IPS-NIHi7 (cell line): Measurements from ENCODE around the gene DGKK.

Source experiments
- DNase-seq: peaks from one replicate; pipeline ENCODE4 v3.0.0; 2012; ENCODE audit warnings: mixed read lengths; ENCODE audit errors: extremely low spot score

DGKK gene, protein sequence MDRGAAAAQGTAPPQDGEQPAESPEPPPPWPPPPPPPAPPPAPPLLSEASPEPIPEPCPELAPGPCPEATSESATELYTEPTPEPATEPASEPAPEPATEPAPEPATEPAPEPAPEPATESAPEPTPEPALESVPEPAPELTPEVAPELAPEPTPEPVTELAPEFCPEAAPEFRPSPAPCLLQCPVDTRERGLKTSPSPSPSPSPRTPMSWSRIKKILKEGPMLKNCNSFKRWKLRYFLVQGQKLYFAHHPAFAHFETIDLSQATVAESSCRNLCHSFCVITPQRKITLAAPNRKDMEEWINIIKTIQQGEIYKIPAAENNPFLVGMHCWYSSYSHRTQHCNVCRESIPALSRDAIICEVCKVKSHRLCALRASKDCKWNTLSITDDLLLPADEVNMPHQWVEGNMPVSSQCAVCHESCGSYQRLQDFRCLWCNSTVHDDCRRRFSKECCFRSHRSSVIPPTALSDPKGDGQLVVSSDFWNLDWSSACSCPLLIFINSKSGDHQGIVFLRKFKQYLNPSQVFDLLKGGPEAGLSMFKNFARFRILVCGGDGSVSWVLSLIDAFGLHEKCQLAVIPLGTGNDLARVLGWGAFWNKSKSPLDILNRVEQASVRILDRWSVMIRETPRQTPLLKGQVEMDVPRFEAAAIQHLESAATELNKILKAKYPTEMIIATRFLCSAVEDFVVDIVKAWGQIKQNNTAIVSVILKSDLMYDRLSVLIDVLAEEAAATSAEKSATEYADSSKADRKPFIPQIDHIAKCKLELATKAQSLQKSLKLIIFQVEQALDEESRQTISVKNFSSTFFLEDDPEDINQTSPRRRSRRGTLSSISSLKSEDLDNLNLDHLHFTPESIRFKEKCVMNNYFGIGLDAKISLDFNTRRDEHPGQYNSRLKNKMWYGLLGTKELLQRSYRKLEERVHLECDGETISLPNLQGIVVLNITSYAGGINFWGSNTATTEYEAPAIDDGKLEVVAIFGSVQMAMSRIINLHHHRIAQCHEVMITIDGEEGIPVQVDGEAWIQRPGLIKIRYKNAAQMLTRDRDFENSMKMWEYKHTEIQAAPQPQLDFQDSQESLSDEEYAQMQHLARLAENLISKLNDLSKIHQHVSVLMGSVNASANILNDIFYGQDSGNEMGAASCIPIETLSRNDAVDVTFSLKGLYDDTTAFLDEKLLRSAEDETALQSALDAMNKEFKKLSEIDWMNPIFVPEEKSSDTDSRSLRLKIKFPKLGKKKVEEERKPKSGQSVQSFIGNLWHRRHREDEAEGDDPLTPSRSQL

DNA sequence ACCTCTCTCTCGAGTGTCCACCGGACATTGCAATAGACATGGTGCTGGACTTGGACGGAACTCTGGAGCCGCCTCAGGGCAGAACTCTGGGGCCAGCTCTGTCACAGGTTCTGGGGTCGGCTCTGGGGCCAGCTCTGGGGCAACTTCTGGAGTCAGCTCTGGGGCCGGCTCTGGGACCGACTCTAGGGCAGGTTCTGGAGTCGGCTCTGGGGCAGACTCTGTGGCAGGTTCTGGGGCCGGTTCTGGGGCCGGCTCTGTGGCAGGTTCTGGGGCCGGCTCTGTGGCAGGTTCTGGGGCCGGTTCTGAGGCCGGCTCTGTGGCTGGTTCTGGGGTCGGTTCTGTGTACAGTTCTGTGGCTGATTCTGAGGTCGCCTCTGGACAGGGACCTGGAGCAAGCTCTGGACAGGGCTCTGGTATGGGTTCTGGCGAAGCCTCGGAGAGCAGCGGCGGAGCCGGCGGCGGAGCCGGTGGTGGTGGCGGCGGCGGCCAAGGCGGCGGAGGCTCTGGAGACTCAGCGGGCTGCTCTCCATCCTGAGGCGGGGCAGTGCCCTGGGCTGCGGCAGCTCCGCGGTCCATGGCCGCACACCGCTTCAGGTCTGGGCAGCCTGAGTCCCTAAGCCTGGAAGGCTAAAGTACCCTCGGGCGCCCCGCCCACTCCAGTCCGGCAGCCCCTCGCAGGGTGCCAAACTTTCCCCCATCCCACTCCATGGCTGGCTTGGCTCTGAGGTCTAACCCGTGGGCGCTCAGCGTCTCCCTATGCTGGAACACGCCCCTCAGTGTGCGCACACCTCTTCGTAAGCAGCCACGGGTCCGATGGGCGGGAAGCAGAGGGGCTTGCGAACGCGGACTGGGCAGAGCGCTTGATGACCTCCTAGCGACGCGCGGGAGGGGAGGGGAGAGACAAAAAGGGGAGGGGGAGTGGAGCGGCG lies at the start of gene DGKK:
Gene DGKK (minus strand): TSS at position 723 of the 929 bp plus-strand sequence. CDS start 147 bp downstream, at position 576.
- peak; percentile 73 for DNase-seq

DNA sequence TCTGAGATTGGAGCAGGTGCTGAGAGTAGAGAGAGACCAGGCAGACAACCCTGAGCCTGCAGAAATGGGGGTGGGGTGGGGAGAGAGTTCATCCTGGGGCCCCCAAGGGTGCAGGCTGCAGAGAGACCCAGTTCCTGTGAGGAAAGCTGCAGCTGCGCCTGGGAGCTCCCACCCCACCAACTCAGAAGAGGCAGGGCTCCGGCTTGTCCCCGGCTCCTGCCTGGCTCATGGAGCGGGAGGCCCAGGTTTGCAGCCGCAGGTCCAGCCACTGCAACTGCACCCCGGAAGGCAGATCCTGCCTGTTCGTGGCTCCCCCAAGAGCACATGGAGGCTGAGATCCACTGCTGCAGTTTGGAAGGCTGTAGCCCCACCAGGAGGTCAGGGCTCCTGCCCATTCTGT lies 44.2 kb upstream of the DGKK start:
- DNase-seq = no peak

DNA sequence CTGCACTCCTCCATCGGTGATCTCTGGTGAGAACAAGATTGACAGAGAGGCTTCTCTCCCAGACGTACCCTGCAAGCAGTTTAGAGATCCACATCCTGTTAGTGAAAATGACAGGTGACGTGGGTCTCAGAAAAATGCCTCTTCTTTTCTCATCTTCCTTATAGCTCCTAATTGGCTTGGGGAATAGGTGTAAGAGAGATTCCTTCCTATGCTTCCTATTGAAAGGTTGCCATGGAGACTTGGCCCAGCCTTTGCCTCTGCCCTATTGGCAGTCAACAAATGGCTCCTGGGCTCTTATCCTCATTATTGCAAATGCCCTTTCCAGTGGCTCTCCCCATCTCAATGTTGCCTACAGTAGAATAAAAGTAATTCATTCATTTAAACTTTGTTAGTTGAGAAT lies 26.5 kb upstream of the DGKK start:
- DNase-seq = no peak

DNA sequence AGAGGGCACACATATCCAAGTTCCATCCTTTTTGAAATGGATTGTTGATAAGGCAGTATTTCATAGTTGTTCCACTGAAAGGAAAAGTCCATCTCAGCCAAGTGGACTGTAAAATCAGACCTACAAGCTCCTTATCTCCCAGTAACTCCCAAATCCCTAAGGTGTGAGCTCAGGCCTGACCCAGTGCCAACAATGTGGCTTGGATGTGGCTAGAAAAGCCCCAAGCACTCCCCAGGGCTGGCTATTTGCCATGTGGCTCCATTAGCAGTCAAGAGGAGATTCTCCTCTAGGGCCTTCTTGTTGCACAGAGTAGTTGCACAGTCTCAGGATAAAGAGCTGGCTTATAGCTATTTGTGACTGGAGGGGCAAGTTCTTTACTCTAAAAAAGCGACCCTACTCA lies 25.0 kb upstream of the DGKK start:
- DNase-seq = no peak

DNA sequence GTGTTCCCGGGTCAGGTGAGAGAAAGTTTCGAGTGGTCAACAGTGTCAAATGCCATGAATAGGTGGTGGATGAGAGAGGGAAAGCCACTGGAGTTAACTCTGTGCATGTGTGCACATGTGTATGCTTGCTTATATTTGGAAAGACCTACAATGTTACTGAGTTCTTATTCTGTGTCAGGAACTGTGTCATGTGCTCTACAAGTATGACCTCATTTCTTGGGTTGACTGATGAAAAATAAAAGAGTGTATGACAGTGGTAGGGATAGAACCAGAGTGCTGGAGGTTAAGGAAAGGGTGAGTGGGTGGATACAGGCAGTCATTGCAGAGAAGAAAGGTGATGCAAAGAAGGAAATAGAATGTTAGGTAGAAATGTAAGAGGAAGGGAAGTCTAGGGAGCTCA lies 22.1 kb upstream of the DGKK start:
- no peak for DNase-seq

DNA sequence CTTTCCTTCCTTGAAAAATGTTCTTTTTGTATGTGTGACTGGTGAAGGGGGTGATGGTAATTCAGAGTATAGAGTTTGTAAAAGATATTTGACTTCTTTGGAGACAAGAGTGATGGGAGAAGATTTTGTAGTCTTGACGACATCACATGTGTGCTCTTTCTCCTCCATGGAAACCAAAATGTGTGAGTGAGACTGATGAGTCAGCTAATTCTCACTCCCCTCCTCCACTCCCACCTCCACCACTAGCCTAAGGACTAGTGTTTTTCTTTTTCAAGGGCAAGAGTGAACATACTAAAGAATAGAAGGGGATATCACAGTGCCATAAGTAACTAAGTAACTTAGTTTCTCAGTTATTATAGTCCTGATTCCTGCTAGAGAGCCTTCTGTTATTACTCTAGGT lies 14.0 kb upstream of the DGKK start:
- no peak for DNase-seq

DNA sequence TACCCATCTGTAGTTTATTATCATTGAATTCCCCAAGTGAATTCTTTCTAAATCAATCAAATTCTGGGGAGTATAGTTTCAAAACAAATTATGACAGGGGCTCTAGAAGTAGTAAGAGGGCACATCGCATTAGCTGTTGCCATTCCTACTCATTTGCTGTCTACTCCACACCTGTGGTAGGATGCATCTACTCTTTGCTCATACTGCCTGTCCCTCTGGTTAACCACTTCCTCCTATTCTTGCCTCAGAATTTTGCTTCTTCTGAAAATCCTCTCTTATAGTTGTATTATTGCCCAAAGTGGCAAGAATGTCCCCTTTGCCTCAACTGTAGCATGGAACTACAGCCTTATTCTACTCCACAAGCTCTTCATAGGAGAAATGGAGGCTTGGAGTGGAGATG lies 12.7 kb upstream of the DGKK start:
- DNase-seq = no peak

DNA sequence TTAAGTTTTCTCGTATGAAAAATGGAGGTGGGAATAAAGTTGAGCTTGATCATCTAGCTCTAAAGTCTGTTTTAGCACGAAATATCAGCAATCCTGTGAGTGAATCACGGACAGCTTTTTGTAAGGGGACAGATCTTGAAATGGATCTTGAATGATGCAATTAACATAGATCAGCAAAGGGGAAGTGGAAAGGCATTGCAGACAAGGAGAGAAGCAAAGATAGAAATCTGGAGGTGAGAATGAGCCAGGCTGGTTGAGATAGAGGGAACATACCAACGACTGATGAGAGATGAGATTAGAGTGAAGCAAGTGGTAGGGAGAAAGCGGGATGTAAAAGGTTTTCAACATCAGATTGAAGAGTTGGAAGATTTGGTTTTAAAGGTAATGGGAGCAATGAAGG lies 4.6 kb upstream of the DGKK start:
- DNase-seq = no peak

DNA sequence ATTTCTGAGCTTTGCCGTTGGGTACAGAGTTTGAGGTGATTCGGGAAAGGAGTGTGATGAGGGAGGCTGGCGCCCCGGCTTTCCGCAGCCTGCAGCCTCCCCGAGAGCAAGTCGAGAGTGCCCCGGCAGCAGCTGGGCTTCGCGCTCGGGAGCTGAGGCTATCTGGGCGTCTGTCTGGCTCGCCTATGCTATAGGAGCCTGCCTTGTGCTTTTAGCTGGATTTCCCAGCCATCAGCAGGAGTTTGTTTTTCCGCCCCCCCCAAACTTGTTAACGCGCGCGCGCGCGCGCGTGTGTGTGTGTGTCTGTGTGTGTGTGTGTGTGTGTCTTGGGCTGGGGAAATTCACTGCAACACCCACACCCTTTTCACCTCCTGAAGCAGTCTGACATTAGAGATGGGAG lies 765 bp upstream of the DGKK start:
- DNase-seq = no peak

DNA sequence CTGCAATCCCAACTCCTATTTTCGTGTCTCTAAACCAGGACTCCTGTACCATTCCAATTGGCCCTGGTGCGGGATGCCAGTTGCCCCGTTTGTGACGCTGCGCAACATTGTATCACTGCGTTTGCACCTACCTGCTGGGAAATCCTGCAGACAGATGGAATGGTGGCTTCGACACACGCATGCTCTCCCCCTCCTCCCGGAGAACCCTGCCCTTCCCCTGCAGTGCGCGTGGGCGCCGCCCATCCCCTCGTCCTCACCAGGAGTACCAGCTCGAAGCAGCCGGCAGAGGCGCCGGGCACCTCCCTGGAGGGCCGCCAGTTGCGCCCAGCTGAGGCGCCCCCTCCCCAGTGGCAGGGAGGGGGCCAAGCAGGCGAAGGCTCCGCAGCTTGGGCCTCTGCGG lies 1.4 kb downstream of the DGKK start:
- DNase-seq = no peak

DNA sequence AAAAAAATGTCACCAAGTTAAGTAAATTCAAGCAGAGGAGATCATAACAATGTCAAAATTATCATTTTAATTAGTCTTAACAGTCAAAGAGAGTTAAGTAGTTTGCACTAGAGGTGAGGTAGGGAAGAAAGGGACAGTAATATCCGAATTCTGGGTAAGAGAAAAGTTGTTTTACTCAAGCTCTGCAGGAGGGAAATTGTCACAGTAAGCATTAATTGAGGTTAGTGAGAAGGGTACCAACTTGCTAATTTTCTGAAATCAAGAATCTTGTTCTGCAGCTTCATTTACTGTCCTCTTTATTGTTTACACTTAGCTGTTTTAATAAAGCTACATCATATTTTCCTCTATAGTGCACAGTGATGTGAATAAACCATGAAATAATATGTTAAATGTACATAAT lies 11.0 kb downstream of the DGKK start:
- DNase-seq = no peak

DNA sequence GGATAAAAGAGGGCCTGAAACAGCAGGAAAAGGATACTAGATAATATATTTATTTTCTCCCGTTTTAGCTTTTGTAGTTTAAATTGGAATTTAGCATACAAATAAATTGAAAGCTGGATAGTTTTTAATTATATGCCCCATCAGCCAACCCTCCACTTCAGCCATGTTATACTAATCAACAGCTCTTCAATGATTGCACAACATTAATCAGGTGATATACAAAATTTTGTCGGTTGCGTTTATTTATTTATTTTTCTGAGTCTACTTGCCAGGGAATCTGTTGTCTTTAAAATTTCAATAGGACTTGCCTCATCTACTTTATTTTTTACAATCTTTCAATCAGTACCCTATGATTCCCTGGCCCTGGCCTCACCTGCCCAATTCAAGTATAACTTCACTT lies 12.1 kb downstream of the DGKK start:
- DNase-seq = no peak

DNA sequence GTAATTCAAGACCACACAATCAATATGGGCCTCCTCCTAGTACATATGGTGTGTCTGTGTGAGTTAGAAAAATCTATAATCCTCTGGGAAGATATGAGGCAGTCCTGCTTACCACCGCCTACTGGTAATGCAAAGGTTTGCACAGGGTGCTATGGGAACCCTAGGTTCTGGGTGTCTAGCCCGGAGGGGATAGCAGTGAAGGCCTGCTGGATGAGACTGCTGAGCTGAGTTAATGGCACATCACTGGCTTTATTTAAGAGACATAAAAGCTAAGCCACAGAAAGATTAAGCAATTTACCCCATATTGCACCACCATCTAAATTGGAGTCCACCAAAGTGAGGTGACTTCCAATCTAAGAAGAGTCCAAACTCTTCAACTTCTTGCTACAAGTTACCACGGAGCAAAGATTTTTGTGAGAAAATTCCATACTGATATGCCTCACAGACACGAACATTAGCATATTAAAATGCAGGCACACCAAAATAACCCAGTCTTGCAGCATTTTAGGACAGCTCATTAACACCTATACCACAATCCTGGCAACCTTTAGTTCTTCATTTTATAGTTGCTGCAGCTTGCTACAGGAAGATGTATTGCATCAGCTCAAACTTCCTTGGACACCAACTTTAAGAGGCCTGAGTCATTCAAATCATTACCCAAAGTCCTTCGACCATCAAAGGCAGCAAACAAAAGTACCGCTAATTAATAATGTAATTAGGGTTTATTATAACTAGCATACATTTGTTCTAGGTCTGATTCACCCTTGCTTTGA lies 13.7 kb downstream of the DGKK start:
- no peak for DNase-seq

DNA sequence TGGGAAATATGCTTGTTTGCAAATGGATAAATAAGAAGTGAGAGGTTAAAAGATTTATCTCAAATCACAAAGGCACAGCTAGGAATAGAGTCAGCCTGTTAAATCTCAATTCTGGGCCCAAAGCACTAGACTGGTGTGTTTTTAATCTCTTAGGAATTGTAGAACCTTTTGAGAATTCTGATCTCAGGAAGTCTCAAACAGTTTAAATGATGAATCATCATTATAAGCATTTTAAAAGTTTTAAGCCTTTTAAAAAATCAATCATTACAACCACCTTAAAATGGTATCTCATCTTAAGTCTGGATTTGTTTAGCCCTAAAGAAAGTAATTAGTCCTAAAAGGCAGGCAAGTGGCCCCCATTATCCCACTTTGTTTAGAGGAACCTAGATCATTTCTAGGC lies 17.8 kb downstream of the DGKK start:
- no peak for DNase-seq

DNA sequence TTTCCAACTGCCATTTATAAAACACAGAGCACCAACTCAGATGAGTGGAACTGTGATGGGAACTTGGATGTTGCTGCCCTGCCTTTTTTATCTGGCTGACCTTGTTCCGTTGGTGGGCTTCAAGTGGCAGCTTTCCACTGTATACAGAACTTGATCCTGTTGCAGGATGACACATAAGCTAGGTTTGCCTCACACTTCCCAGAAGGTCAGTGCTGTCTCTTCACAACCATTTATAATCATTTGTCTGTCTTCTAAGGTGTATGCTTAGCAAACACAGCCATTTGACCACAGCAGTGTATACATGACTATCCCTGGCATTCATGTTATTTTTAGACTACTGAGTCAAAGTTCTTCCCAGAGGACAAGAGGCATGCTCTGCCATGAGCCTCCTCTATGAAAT lies 20.3 kb downstream of the DGKK start:
- DNase-seq = no peak

DNA sequence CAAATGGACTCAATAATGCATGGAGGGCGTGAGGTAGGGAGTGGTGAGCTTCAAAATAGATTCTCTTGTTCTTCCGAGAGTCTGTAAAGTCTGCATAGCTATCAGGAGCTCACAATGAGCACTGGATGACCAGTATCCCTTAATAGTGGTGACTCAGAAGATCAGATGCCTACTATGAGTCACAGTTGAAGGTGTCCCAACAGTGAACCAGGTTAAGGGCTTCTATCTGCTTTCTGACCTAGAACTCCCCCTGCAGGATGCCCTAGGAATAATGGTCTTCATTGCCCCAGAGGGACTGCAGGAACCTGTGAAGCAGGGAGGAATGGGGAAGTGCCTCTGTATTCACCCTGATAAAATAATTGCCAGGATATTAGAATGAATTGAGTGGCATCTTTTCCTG lies 22.1 kb downstream of the DGKK start:
- DNase-seq = peak; percentile 64

DNA sequence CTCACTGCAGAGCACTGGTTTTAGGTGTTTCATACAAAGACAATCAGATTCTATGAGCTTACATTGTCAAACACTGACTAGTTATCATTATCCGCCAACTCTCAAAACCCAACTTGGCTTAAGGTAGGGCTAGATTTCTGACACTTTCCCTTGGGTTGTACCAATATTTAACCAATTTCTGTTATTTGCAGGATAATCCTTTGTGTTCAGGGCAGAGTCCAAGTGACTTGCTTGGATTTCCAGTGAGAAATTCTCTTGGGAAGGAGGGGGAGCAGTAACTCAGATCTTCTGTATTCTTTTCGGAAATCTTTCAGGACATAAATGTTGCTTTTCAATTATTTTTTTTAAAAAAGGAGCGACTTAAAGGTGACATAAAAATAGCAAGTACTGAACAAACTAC lies 23.1 kb downstream of the DGKK start:
- DNase-seq = no peak

DNA sequence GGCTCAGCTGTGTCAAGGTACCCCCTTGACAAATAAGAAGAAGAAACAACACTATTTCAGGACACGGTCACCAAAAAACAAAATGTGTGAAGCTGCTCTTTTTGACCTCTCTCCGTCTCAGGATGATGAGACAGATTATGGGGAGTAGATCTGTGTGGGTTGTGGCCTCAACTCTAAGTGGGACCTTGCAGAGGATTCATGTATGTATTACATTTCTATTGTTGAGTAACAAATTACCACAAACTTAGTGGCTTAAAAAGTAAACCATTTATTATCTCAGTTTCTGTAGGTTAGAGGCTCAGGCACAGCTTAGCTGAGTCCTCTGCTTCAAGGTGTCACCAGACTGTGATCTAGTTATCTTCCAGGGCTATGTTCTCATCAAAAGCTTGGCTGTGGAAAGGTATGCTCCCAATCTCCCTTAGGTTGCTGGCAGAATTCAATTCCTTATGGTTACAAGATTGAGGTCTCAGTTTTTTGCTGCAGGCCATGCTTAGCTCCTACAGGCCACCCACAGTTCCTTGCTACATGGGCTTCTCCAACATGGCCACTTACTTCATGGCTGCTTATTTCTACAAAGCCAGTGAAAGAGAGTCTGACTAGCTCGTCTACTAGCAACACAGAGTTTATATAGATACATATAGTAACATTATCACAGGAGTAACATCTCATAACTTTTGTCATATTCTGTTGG lies 28.1 kb downstream of the DGKK start:
- DNase-seq = no peak

DNA sequence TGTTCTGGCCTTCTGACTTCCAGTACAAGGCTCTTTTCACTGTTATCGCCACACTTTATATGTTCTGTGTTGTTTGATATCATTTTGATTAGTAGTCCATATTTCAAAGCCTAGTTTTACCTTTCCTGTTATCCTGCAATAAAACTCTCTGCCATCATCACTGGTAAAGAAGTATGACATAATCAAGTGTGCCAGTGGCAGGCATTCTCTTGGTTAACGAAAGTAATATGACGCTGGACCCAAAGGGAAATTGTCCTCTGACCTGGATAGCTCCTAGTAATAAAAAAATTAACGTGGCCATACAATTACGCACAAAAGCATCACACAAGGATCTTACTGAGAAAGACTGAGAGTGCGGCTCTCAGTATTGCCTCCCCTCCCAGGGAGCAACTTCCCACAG lies 33.8 kb downstream of the DGKK start:
- no peak for DNase-seq

DNA sequence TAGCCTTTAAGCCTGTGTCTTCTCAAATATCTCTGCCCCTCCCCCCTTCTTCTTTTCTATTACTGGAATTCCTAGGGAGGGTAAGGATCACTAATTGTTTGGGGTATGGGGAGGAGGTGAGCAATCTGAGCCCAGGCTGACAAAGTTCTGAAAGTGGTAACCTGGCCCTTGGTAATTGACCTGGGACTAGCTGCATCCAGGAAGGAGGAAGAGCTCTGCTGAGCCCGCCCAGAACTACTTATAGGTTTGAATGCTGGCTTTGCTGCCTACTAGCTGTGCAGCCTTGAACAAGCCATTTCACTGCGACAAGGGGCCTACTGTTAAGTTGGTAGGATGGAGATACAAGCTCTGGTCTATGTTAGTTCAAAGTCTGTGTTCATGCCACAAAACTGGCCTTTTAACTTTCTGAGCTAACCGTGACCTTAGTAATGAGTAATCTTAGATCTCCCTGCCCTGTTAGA lies 37.8 kb downstream of the DGKK start:
- DNase-seq = peak; percentile 44
